Endothelial cell (in vitro differentiated cells): Measurements from ENCODE around the gene R3HCC1L. TPM values are rescaled to one million over a fixed set of nuclear protein-coding genes. Genes with fewer than 3 reads are reported as not detected.

ENCODE experiments used
- DNase-seq: peaks from one replicate; pipeline ENCODE4 v3.0.0; 2021; ENCODE audit warnings: low spot score
- H3K27ac Mint-ChIP-seq: one replicate; pipeline ENCODE4 v1.8.0; 2021; ENCODE audit warnings: mixed read lengths, inconsistent platforms; ENCODE audit not compliant: unreplicated experiment
- H3K27me3 Mint-ChIP-seq: one replicate; pipeline ENCODE4 v1.8.0; 2021; ENCODE audit warnings: mild to moderate bottlenecking, moderate library complexity, mixed read lengths, inconsistent platforms; ENCODE audit not compliant: unreplicated experiment
- H3K36me3 Mint-ChIP-seq: one replicate; pipeline ENCODE4 v1.8.0; 2021; ENCODE audit warnings: mild to moderate bottlenecking, low read depth, mixed read lengths, inconsistent platforms; ENCODE audit not compliant: unreplicated experiment
- H3K4me1 Mint-ChIP-seq: one replicate; pipeline ENCODE4 v1.8.0; 2021; ENCODE audit warnings: mild to moderate bottlenecking, mixed read lengths, inconsistent platforms; ENCODE audit not compliant: unreplicated experiment
- H3K4me3 Mint-ChIP-seq: one replicate; pipeline ENCODE4 v1.8.0; 2021; ENCODE audit warnings: mild to moderate bottlenecking, mixed read lengths, inconsistent platforms; ENCODE audit not compliant: unreplicated experiment
- H3K9me3 Mint-ChIP-seq: one replicate; pipeline ENCODE4 v1.8.0; 2021; ENCODE audit warnings: mixed read lengths, inconsistent platforms; ENCODE audit not compliant: unreplicated experiment
- total RNA-seq: library from RNA; stranded (reverse); fragmentation: NEBNext Ultra II Directional; extraction: Animal tissue kit (Norgen Biotek cat#: 25700); gene quantifications from one replicate; pipeline ENCODE4 v1.2.1, GENCODE V29; 2021; ENCODE audit not compliant: unreplicated experiment
- TF ChIP-seq, protein P1 (sequence below): fragments of 200-600 bp; sonication (generic); IDR thresholded peaks from one replicate; pipeline ENCODE4 v1.5.0; 2021; ENCODE audit warnings: antibody characterized with exemption; ENCODE audit not compliant: unreplicated experiment

R3HCC1L gene
- total RNA-seq, 1 donor from 2014 or later = 21.3 TPM

DNA sequence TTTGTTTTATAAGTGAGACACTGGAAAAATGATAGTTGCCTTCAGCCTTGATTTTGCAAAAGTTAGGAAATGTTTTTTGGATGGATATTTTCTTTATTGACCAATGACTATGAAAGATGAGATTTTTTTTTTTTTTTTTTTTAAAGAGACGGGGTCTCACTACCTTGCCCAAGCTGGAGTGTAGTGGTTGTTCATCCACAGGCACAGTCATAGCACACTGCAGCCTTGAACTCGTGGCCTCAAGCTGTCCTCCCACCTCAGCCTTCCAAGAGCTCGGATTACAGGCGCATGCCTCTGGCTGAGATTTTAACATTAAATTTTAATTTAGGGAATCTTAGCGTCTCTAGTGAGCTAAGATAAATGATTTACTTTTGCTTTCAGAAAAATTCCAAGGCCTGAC, 67.3 kb downstream of the R3HCC1L start:
- H3K36me3 Mint-ChIP-seq = no peaks in the 10 kb centered on the region
- no peak overlapping the region for H3K27ac Mint-ChIP-seq
- H3K27me3 Mint-ChIP-seq = no peaks in the 10 kb centered on the region
- H3K4me3 Mint-ChIP-seq = no peak overlapping the region
- TF ChIP-seq, protein P1, sequence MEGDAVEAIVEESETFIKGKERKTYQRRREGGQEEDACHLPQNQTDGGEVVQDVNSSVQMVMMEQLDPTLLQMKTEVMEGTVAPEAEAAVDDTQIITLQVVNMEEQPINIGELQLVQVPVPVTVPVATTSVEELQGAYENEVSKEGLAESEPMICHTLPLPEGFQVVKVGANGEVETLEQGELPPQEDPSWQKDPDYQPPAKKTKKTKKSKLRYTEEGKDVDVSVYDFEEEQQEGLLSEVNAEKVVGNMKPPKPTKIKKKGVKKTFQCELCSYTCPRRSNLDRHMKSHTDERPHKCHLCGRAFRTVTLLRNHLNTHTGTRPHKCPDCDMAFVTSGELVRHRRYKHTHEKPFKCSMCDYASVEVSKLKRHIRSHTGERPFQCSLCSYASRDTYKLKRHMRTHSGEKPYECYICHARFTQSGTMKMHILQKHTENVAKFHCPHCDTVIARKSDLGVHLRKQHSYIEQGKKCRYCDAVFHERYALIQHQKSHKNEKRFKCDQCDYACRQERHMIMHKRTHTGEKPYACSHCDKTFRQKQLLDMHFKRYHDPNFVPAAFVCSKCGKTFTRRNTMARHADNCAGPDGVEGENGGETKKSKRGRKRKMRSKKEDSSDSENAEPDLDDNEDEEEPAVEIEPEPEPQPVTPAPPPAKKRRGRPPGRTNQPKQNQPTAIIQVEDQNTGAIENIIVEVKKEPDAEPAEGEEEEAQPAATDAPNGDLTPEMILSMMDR = no peak
- H3K4me1 Mint-ChIP-seq = no peaks in the 10 kb centered on the region
- no peak for DNase-seq
- H3K9me3 Mint-ChIP-seq = no peaks in the 10 kb centered on the region

DNA sequence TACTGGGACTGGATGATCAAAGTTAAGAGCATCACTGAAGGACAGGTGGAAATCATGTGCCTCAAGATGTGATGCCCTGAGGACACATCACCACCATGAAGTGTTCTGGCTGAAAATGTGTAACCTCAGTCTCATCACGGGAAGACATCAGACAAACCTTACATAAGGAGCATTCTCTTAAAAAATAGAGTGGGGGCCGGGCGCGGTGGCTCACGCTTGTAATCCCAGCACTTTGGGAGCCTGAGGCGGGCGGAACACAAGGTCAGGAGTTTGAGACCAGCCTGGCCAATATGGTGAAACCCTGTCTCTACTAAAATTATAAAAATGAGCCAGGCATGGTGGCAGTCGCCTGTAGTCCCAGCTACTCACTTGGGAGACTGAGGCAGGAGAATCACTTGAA, 67.9 kb downstream of the R3HCC1L start:
- TF ChIP-seq, protein P1 = no peak
- Mint-ChIP-seq H3K4me1 (no peaks in the 10 kb centered on the region), H3K9me3 (no peaks in the 10 kb centered on the region), H3K27me3 (no peaks in the 10 kb centered on the region), H3K27ac (no peak overlapping the region), H3K36me3 (no peaks in the 10 kb centered on the region), H3K4me3 (no peak overlapping the region)
- no peak for DNase-seq

DNA sequence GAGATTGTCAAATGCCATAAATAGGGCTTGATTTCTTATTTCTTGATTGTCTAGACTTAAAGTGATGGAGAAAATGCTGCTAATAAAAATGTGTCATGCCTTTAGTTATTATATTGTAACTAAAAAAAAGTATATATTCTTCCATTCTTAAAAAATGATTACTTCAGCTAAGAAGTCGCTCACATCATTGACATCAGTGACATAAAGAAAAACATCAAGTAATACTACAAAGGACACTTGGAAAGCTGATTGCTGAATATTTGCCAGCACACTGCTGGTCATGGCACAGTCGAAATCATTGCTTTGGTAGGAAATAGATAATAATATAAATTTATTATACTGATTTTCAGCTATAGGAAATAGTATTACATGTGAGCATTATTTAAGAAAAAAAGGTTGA, 70.9 kb downstream of the R3HCC1L start:
- Mint-ChIP-seq H3K27ac (no peak overlapping the region), H3K9me3 (no peaks in the 10 kb centered on the region), H3K4me3 (no peak overlapping the region), H3K4me1 (peaks cover 1% of the 10 kb centered on the region), H3K36me3 (no peaks in the 10 kb centered on the region), H3K27me3 (no peaks in the 10 kb centered on the region)
- DNase-seq = no peak
- TF ChIP-seq, protein P1 = no peak

DNA sequence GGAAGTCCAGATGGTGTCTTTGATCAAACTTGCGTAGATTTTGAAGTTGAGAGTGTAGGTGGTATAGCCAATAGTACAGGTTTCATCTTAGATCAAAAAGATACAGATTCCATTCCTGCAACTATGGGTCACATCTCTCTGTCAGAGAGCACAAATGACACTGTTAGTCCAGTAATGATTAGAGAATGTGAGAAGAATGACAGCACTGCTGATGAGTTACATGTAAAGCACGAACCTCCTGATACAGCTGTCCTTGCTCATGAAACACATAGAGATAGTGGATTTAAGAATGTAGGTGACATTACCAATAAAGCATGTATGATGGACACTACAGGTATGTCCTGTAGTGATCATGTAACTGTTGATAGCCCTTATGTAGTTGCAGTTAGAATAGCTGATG, 74.5 kb downstream of the R3HCC1L start:
- H3K27me3 Mint-ChIP-seq = no peaks in the 10 kb centered on the region

DNA sequence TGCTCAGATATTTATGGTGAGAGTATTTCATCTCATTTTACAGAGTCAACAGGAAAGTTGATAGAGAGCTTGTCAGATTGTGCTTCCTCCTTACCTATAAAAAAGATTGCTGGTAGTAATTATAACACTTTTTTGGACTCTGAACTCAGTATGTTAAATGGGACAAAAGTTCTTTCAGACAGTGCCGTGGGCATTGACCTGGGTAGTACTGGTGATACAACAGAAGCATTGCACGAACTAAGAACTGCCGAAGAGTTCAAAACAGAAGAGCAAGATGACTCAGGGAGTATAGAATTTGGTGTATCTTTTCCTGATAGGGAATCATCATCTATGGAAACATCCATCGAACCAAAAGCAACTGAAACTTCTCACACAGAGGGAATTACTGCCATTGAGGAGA, 75.0 kb downstream of the R3HCC1L start:
- DNase-seq = no peak
- Mint-ChIP-seq H3K4me1 (peaks cover 4% of the 10 kb centered on the region), H3K4me3 (no peak overlapping the region), H3K36me3 (no peaks in the 10 kb centered on the region), H3K27me3 (no peaks in the 10 kb centered on the region), H3K9me3 (no peaks in the 10 kb centered on the region), H3K27ac (no peak overlapping the region)
- TF ChIP-seq, protein P1 = no peak

More for the DNA sequence above, 74.5 kb downstream of the R3HCC1L start:
- Mint-ChIP-seq H3K27ac (no peak overlapping the region), H3K4me3 (no peak overlapping the region), H3K36me3 (no peaks in the 10 kb centered on the region), H3K9me3 (no peaks in the 10 kb centered on the region), H3K4me1 (peaks cover 4% of the 10 kb centered on the region)
- DNase-seq = no peak
- TF ChIP-seq, protein P1 = no peak
